HG03025 (cell line): Measurements from ENCODE around the gene TGFB1I1.
"Not testable (repeated sequence)": the region's sequence is repeated elsewhere in the genome, so short reads cannot be mapped to it uniquely, and the experiment has no call there.

ENCODE experiments used
- ATAC-seq: cut with Tn5 transposase; IDR thresholded peaks from one replicate; pipeline ENCODE4 v1.9.1; 2021; ENCODE audit warnings: mild to moderate bottlenecking, moderate library complexity; ENCODE audit not compliant: unreplicated experiment, low FRiP score

The TGFB1I1 gene

DNA sequence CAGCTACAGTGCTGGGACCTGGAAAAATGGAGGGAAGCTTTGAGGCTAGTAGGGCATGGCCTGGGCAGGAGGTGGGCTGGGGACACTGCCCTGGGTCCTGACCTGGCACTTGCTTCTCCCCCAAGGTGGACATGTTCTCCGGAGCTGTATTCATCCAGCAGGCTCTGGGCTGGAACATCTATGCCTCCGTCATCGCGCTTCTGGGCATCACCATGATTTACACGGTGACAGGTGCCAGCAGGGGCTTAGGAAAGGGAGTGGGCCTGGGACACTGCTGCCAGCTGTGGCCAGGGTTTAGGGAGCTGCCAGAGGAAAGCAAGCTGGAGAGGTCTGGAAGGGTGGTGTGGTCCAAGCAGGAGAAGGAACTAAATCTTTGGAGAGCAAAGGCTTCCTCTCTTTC is 14.1 kb downstream of the TGFB1I1 start:
- ATAC-seq = no peak

GRCh38 chr16:31487071-31487719 is 15.2 kb downstream of the TGFB1I1 start:
- ATAC-seq = no peak

DNA sequence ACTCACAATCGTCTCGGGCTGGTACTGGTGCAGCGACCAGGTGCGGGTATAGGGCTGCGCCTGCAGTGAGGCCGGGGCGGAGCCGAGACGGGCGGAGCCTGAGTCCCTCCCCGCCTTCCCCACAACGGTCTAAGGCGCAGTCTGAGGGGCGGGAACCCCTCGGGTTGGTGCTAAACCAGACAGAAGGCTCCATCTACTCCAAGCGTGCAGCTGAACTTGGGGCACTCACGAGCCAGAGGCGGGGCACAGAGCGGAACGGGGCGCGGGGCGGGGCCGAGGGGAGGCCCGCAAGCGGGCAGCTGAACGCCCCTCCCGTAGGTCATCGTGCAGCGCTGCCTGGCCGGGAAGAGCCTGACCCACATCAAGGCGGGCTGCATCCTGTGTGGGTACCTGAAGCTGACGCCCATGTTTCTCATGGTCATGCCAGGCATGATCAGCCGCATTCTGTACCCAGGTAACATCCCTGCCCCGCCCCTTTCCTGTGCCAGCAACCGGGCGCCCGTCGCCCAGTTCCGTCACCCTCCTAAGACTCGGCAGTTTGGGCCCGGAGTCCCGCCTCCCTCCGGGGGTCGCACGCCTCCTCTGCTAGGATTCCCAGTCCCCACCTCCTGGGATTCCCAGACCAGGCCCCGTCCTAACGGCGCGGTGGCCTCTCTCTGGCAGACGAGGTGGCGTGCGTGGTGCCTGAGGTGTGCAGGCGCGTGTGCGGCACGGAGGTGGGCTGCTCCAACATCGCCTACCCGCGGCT is 15.9 kb downstream of the TGFB1I1 start:
- ATAC-seq = peak; percentile 83

- ATAC-seq = no peak
Measured at GRCh38 chr16:31488468-31489297, 16.7 kb downstream of the TGFB1I1 start.

DNA sequence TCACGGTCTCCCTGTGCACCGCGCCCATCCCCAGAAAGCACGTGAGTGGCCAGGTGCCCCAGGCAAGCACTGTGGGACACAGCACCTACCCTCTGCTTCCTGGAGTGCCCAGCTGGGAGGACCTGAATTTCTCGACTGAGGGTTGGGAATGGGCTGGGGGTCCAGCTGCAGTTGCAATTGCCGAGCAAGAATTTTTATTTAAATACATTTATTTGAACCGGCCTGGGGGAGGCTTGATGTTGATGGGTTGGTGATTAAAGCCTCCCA is 17.3 kb downstream of the TGFB1I1 start:
- ATAC-seq = no peak

- no peak for ATAC-seq
Measured at GRCh38 chr16:31489616-31490584, 17.9 kb downstream of the TGFB1I1 start.

DNA sequence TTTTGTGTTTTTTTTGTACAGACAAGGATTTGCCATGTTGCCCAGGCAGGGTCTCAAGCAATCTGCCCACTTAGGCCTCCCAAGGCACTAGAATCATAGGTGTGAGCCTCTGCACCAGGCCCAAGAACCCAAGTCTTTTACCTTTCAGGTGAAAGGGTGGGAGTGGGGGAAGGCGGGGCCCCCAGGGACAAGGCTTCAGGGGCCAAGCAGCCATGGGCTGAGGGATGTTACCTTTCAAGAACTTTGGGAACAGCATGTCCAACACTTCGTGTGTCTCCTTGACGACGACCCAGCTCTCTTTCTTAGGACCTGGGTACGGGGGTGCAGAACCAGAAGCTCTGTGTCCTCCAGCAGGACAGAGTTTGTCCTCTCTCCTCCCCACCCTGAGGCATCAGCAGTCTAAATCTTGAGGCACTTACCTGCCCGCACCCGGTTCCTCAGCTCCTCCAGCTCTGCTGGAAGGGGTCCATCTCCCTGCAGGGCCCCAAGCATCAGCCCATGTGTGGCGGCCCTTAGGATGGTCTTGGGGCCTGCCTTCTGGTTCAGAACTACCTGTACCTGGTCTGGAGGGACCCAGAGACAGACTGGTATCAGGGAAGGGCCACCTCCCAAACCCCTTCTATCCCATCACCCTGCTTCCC is 19.9 kb downstream of the TGFB1I1 start:
- ATAC-seq = no peak

- no peak for ATAC-seq
Measured at GRCh38 chr16:31493506-31494125, 21.7 kb downstream of the TGFB1I1 start.

DNA sequence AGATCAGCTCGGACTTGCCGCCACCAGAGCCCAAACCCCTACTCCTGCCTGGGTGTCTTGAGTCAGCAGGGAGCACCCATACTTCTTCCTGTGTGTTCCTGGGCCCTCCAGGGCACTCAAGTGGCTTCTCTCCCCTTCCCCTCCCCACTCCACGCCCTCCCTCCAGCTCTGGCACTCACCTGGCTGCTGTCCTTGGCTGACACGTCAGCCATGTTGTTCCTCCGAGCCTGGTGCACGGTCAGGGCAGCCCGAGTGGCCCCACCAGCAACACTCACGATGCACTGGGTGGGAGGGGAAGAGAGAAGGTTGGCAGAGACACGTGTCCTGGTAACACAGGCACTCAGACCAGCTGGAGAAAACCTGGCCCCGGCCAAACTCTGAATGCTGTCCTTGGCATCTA is 24.7 kb downstream of the TGFB1I1 start:
- no peak for ATAC-seq

DNA sequence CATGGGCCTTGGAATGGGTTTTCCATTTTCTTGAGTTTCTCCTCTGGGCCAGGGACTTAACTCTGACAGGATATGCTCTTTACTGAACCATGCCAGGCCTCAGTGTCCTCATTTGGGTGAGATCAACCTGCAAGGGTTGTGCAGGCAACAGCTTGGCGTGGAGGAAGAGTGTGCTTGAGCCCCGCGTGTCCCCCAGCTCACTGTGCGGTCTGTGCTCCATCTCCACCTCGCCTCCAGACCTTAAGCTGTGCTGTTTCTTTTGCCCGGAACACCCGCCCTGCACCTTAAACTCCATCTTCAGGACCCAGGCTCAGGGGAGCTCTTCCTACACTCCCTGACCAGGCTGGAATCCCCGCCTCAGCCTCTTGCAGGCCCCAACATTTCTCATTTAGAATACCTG is 26.5 kb downstream of the TGFB1I1 start:
- no peak for ATAC-seq

- no peak for ATAC-seq
Measured at GRCh38 chr16:31499928-31500327, 28.0 kb downstream of the TGFB1I1 start.

DNA sequence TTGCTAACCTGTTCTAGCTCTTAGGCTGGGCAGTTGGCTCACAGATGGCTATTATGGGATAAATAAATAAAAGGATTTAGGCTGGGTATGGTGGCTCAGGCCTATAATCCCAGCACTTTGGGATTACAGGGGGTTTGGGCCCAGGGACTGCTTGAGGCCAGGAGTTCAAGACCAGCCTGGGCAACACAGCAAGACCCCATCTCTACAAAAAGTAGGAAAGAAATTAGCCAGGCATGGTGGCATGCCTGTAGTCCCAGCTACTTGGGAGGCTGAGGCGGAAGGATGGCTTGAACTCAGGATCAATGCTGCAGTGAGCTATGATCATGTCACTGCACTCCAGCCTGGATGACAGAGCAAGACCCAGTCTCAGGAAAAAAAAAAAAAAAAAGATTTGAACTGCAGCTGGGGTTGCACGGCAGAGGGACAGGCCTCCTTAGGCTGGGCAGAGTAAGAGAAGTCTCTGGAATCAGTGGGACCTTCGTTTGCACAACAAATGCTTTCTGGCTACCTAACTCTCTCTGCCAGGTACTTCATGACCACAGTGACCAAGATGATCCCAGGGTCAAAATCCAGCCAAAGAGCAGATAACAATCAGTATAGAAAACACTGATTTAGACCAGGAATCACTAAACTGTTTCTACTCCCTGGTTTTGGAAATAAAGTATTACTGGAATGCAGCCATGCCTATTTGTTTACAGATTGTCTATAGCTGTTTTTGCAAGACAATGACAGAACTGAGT is 29.4 kb downstream of the TGFB1I1 start:
- ATAC-seq = no peak

- no peak for ATAC-seq
Measured at GRCh38 chr16:31501966-31502348, 30.0 kb downstream of the TGFB1I1 start.

DNA sequence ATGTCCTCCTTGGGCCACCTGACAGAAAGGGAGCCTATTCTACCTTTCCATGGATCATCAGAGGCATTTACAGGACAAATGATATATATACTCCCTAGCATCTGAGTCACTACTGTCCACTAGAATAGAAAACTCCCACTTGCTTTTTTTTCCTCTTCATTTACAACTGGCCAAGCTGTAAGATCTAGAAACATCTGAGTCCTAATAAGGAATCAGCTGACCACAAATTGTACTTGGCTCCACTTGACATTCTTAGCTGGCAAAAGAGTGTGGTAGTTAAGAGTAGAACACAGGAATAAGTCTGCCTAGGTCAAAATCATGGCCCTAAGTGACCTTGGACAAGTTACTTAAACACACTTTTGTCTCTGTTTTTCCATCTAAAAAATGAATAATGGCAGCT is 31.0 kb downstream of the TGFB1I1 start:
- no peak for ATAC-seq

DNA sequence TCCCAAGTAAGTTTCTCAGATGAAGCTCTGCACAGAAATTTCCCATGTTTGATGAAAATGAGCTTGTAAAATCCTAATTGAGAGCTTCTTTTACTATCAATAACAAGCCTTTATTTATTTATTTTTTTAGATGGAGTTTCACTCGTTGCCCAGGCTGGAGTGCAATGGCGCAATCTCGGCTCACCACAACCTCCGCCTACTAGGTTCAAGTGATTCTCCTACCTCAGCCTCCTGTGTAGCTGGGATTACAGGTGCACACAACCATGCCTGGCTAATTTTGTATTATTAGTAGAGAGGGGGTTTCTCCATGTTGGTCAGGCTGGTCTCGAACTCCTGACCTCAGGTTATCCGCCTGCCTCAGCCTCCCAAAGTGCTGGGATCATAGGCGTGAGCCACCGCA is 31.6 kb downstream of the TGFB1I1 start:
- not testable (repeated sequence) for ATAC-seq

- no peak for ATAC-seq
Measured at GRCh38 chr16:31504159-31504558, 32.2 kb downstream of the TGFB1I1 start.

GRCh38 chr16:31505483-31505882 is 33.5 kb downstream of the TGFB1I1 start:
- ATAC-seq = no peak

DNA sequence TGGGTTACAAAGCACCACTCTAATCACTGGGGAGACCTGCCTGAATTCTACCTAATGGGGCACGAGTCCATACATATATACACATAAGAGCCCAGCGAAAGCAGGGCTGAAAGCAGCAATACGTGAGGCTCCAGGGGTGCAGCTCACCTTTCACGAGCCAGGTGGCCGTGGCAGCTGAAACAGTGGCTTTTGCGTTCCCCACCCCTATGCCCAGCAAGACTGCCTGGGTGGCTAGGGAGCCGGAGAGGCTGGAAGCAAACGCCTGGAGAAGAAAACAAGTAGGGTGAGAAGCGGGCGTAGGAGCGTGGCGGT is 35.6 kb downstream of the TGFB1I1 start:
- ATAC-seq = no peak
